GM12878 (cell line): ENCODE data around the gene UBE3C. TPM values are rescaled to one million over a fixed set of nuclear protein-coding genes. Genes with fewer than 3 reads are reported as not detected.
"Not testable (repeated sequence)": the region's sequence is repeated elsewhere in the genome, so short reads cannot be mapped to it uniquely, and the experiment has no call there.

ENCODE experiments used
- ATAC-seq: fragments of 200-7000 bp; cut with Tn5 transposase; 3 replicates; pipeline ENCODE4 v1.9.1; 2020; ENCODE audit warnings: mild to moderate bottlenecking, moderate library complexity
- BruUV-seq: library from RNA; stranded (reverse); fragments of 400-500 nt; replicated peaks from 2 replicates; lab custom pipeline; 2021; lab: Mats Ljungman, UMichigan
- CTCF ChIA-PET: fragments of 300-600 bp; sonication (Branson Sonifier 250); formaldehyde crosslinking; extraction: SDS; loops from one replicate; lab custom pipeline; 2021; ENCODE audit warnings: inconsistent platforms; lab: Yijun Ruan, JAX
- POLR2A ChIA-PET: fragments of 350-600 bp; formaldehyde crosslinking; extraction: SDS; loops from one replicate; lab custom pipeline; 2021; ENCODE audit warnings: inconsistent platforms; lab: Charles Lee
- RAD21 ChIA-PET: fragments of 300-600 bp; sonication (Branson Sonifier 250); formaldehyde crosslinking; loops from one replicate; lab custom pipeline; 2023; ENCODE audit warnings: antibody characterized with exemption; ENCODE audit not compliant: unreplicated experiment; lab: Charles Lee
- SMC1A ChIA-PET: fragments of 300-600 bp; sonication (Branson Sonifier 250); formaldehyde crosslinking; loops from one replicate; lab custom pipeline; 2023; ENCODE audit not compliant: unreplicated experiment, uncharacterized antibody; lab: Charles Lee
- DNase-seq: peaks from one replicate; pipeline ENCODE4 v3.0.0-alpha.2; 2011; ENCODE audit warnings: low read depth, low spot score
- FAIRE-seq: peaks from 3 replicates; lab custom pipeline; 2011; peaks lifted over from hg19 to GRCh38; lab: Jason Lieb, UNC
- H2AFZ ChIP-seq: 2 replicates; pipeline ENCODE4 v1.6.0; 2011; ENCODE audit warnings: low read depth, low read length, control low read depth; ENCODE audit not compliant: control insufficient read depth
- H3K27ac ChIP-seq: 2 replicates; pipeline ENCODE4 v1.5.1; 2011; ENCODE audit warnings: control low read depth; ENCODE audit not compliant: control insufficient read depth, insufficient read depth
- H3K27me3 ChIP-seq, 2 experiments: replicated peaks in 1 of 2; 2 replicates each; pipeline versions ENCODE4 v1.6.0 to v1.6.1; 2011; ENCODE audit warnings: low read length in 1 of 2; ENCODE audit not compliant: control insufficient read depth in 2 of 2, insufficient read depth in 2 of 2
- H3K36me3 ChIP-seq, 2 experiments: 2 replicates each; pipeline ENCODE4 v1.5.1; 2011; ENCODE audit warnings: low read length in 1 of 2; ENCODE audit not compliant: control insufficient read depth in 2 of 2, insufficient read depth in 2 of 2
- H3K4me1 ChIP-seq: 2 replicates; pipeline ENCODE4 v1.6.1; 2011; ENCODE audit warnings: mild to moderate bottlenecking, low read length, moderate library complexity, mixed read lengths; ENCODE audit not compliant: control insufficient read depth, insufficient read depth
- H3K4me2 ChIP-seq: 2 replicates; pipeline ENCODE4 v1.6.0; 2011; ENCODE audit warnings: control low read depth; ENCODE audit not compliant: control insufficient read depth, insufficient read depth
- H3K4me3 ChIP-seq: fragments of 200-600 bp; sonication (generic); 2 replicates; pipeline ENCODE4 v1.5.1; 2016
- H3K79me2 ChIP-seq: 2 replicates; pipeline ENCODE4 v1.6.0; 2011; ENCODE audit warnings: low read length; ENCODE audit not compliant: control insufficient read depth, insufficient read depth
- H3K9ac ChIP-seq: 2 replicates; pipeline ENCODE4 v1.8.0; 2011; ENCODE audit warnings: low read length, control low read depth, mixed read lengths; ENCODE audit not compliant: control insufficient read depth, insufficient read depth
- H3K9me3 ChIP-seq: replicated peaks from 3 replicates; pipeline ENCODE4 v1.5.1; 2011; ENCODE audit warnings: mild to moderate bottlenecking, low read length; ENCODE audit not compliant: control insufficient read depth, insufficient read depth
- H4K20me1 ChIP-seq: 2 replicates; pipeline ENCODE4 v1.6.0; 2011; ENCODE audit not compliant: control insufficient read depth, insufficient read depth
- POLR2AphosphoS2 ChIP-seq: IDR thresholded peaks from 2 replicates; pipeline ENCODE4 v1.6.1; 2011; ENCODE audit warnings: low read depth, mild to moderate bottlenecking, low read length, improper control_type of control experiment, moderate library complexity
- RBBP5 ChIP-seq: fragments of 200-600 bp; sonication (generic); conservative IDR thresholded peaks from 2 replicates; pipeline ENCODE4 v1.6.1; 2016
- RCOR1 ChIP-seq: conservative IDR thresholded peaks from 2 replicates; pipeline ENCODE4 v1.6.1; 2012; ENCODE audit warnings: low read depth, low read length, improper control_type of control experiment
- RFX5 ChIP-seq: IDR thresholded peaks from 2 replicates; pipeline ENCODE4 v1.6.1; 2011; ENCODE audit warnings: low read depth, low read length, improper control_type of control experiment
- SMARCA5 ChIP-seq: fragments of 450-650 bp; IDR thresholded peaks from 2 replicates; pipeline ENCODE4 v1.6.1; 2017; ENCODE audit warnings: mild to moderate bottlenecking
- SRF ChIP-seq, 2 experiments: IDR thresholded peaks; 2 replicates each; pipeline ENCODE4 v1.6.1; 2011; ENCODE audit warnings: low read depth in 2 of 2, low read length in 2 of 2, mild to moderate bottlenecking in 1 of 2, moderate library complexity in 1 of 2
- STAT3 ChIP-seq: IDR thresholded peaks from 2 replicates; pipeline ENCODE4 v1.6.1; 2011; ENCODE audit warnings: low read depth, low read length, improper control_type of control experiment
- TCF7 ChIP-seq: IDR thresholded peaks from 2 replicates; pipeline ENCODE4 v1.6.1; 2014; ENCODE audit warnings: antibody characterized with exemption, borderline replicate concordance
- ZNF622 ChIP-seq: fragments of 450-650 bp; IDR thresholded peaks from 2 replicates; pipeline ENCODE4 v1.6.1; 2017; ENCODE audit warnings: mild to moderate bottlenecking, inconsistent platforms
- WGBS: methylation state at CpG from one replicate; pipeline ENCODE4 v1.1.6; 2016; ENCODE audit warnings: low lambda C conversion rate; ENCODE audit not compliant: insufficient replicate concordance, insufficient coverage; ENCODE audit errors: missing lambda C conversion rate; 5-methylcytosine and 5-hydroxymethylcytosine counted together
- in situ Hi-C: fragments of 300-500 bp; cut with MboI; formaldehyde crosslinking; loops from 9 replicates; pipeline ENCODE4 v1.14.3; 2018; ENCODE audit warnings: mixed read lengths
- intact Hi-C: fragments of 100-400 bp; cut with micrococcal nuclease; formaldehyde crosslinking; loops from one replicate; pipeline ENCODE4 v1.14.2; 2022; ENCODE audit not compliant: unreplicated experiment
- polyA plus RNA-seq, 11 experiments: library from polyadenylated mRNA; depleted of rRNA in 4 of 11; unstranded in 6 of 11; stranded (reverse) in 5 of 11; fragments of >200 nt; fragmentation: Nextera tagmentation in 4 of 11; fragmentation: Illumina TruSeq in 1 of 11; extraction: Ambion mirVana in 4 of 11; extraction: Trizol in 1 of 11; gene quantifications; 1 replicate in 1 of 11; 2 replicates in 10 of 11; pipeline versions ENCODE4 v1.2.1 to v1.2.3, GENCODE V29; 2011 to 2016; ENCODE audit warnings: inconsistent platforms in 2 of 11, missing spikeins in 2 of 11, low read depth in 1 of 11
- total RNA-seq, 4 experiments: library from RNA; depleted of rRNA in 3 of 4; stranded (reverse); fragments of >200 nt in 3 of 4; fragmentation: Illumina TruSeq in 1 of 4; extraction: Trizol in 1 of 4; gene quantifications; 2 replicates each; pipeline versions ENCODE4 v1.2.1 to v1.2.3, GENCODE V29; 2013 to 2021
- TF ChIP-seq, protein P1 (sequence below): IDR thresholded peaks from 2 replicates; pipeline ENCODE4 v1.6.1; 2011; ENCODE audit warnings: borderline replicate concordance, low read depth, mild to moderate bottlenecking, moderate library complexity, low read length; ENCODE audit not compliant: insufficient read depth, poor library complexity, severe bottlenecking
- TF ChIP-seq, protein P2 (sequence below): IDR thresholded peaks from 2 replicates; pipeline ENCODE4 v1.6.1; 2012; ENCODE audit warnings: low read depth, low read length, improper control_type of control experiment

UBE3C gene
- total and polyA plus RNA-seq, 10 of the 15 experiments (the other 5 are each of a cell fraction or from before 2014, with no cell fraction given): 7.9 to 65.9 (median 45.2) TPM

DNA sequence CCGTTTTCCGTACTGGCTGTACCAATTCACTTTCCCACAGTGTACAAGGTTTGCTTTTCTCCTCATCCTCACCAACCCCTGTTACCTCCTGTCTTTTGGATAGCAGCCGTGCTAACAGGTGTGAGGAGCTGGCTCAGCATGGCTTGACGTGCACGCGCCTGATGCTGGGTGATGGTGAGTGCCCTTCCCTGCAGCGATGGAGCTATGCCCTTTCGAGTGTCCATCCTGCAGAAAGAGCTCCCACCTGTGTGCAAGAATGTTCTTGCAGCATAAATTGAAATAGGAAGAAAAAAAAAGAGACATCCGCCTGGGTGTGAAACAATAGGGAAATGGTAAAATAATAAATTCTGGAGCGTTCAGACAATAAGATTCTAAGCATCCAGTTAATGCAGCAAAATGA is 9.5 kb upstream of the UBE3C start (continued):
- TF ChIP-seq, protein P1, sequence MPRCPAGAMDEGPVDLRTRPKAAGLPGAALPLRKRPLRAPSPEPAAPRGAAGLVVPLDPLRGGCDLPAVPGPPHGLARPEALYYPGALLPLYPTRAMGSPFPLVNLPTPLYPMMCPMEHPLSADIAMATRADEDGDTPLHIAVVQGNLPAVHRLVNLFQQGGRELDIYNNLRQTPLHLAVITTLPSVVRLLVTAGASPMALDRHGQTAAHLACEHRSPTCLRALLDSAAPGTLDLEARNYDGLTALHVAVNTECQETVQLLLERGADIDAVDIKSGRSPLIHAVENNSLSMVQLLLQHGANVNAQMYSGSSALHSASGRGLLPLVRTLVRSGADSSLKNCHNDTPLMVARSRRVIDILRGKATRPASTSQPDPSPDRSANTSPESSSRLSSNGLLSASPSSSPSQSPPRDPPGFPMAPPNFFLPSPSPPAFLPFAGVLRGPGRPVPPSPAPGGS: no peak
- TF ChIP-seq STAT3 (no peak), SRF (IDR thresholded peaks at IDR 0.05; ENCODE audit: low read depth in 2 of 2, low read length in 2 of 2) (no peak), SMARCA5 (no peak), RFX5 (no peak)

DNA sequence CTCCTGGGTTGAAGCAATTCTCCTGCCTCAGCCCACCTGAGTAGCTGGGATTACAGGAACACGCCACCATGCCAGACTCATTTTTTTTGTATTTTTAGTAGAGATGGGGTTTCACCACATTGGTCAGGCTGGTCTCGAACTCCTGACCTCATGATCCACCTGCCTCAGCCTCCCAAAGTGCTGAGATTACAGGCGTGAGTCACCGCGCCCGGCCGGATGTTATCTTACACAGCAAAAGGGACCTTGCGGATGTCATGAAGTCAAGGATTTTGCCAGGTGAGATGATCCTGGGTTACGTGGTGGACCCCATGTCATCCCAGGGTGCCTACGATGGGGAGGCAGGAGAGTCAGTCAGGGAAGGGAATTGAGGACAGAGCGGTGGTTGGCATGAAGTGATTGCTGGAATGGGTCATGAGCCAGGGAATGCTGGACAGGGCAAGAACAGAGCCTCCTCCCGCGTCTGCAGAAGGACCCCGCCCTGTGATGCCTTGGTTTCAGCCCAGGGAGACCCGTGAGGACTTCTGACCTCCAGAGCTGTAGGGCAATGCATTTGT is 8.7 kb upstream of the UBE3C start:
- Histone ChIP-seq H2AFZ (no peak overlapping the region), H4K20me1 (no peaks in the 10 kb centered on the region), H3K36me3 (no peaks in the 10 kb centered on the region), H3K79me2 (no peaks in the 10 kb centered on the region), H3K4me3 (no peak overlapping the region), H3K27ac (no peak overlapping the region), H3K9me3 (no peaks in the 10 kb centered on the region), H3K4me2 (no peak overlapping the region), H3K27me3 (no peaks in the 10 kb centered on the region; a peak in 1 of 4 replicates), H3K9ac (no peak overlapping the region), H3K4me1 (no peaks in the 10 kb centered on the region)
- POLR2A ChIA-PET: no interaction called here
- SMC1A ChIA-PET: no interaction called here
- ATAC-seq: no peak
- CTCF ChIA-PET: interaction anchor here (1.1 kb wide), 1 partner anchor 11 kb away, joined by 3 read pairs; no protein-coding TSS in a partner anchor
- no peak for FAIRE-seq
- TF ChIP-seq, protein P2, sequence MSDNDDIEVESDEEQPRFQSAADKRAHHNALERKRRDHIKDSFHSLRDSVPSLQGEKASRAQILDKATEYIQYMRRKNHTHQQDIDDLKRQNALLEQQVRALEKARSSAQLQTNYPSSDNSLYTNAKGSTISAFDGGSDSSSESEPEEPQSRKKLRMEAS: no peak
- no peak for TF ChIP-seq POLR2AphosphoS2
- no peak for TF ChIP-seq RCOR1
- no peak for TF ChIP-seq ZNF622
- no peak for TF ChIP-seq RBBP5
- no peak for TF ChIP-seq TCF7
- intact Hi-C loops (no loop called here), in situ Hi-C loops (no loop called here)
- DNase-seq: no peak
- RAD21 ChIA-PET: no interaction called here
- no TSS peak for BruUV-seq
- 52% methylated on average over 15 of the region's 15 CpGs for WGBS

DNA sequence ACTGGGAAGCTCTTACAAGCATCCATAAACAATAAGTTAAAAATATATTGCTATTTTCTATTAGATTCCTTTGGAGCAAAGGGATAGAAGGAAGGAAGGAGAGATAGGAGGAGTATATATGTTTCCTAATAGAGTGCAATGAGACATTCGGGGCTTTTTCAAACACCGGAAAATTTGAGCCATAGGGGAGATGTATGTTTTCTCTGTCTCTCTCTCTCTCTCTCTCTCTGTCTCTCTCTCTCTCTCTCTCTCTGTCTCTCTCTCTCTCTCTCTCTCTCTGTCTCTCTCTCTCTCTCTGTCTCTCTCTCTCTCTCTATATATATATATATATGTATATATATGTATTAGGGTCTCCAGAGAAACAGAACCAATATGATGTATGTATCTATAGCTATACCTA is 7.9 kb upstream of the UBE3C start:
- intact Hi-C loops, ATAC-seq, H3K4me1 ChIP-seq, H3K79me2 ChIP-seq, in situ Hi-C loops, H3K9ac ChIP-seq, H3K9me3 ChIP-seq, H3K27me3 ChIP-seq, POLR2A ChIA-PET, H3K36me3 ChIP-seq, FAIRE-seq, BruUV-seq, DNase-seq, H2AFZ ChIP-seq, H4K20me1 ChIP-seq, H3K4me2 ChIP-seq, H3K27ac ChIP-seq, H3K4me3 ChIP-seq: not testable (repeated sequence)
- WGBS: 74% methylated on average over 2 of the region's 2 CpGs
- ChIA-PET SMC1A (interaction anchor here (1.1 kb wide), 1 partner anchor 14 kb away, joined by 3 read pairs; no protein-coding TSS in a partner anchor), RAD21 (interaction anchor here (1.5 kb wide), 1 partner anchor 10 kb away, joined by 3 read pairs; no protein-coding TSS in a partner anchor), CTCF (interaction anchor here (1.1 kb wide), 1 partner anchor 10 kb away, joined by 3 read pairs; no protein-coding TSS in a partner anchor)
